DOHH2 (cell line): Measurements from ENCODE around the gene TXNDC2.

Experiments used
- EZH2phosphoT487 ChIP-seq: fragments of 200-600 bp; sonication (generic); IDR thresholded peaks from 2 replicates; pipeline ENCODE4 v1.6.1; 2017; ENCODE audit warnings: borderline replicate concordance, mild to moderate bottlenecking, antibody characterized with exemption, low read length, moderate library complexity, mixed read lengths
- TF ChIP-seq, protein P1 (sequence below): fragments of 200-600 bp; sonication (generic); IDR thresholded peaks from one replicate; pipeline ENCODE4 v1.5.1; 2014; ENCODE audit warnings: antibody characterized with exemption, mild to moderate bottlenecking, low read depth, low read length; ENCODE audit not compliant: poor library complexity, severe bottlenecking

GRCh38 chr18:9863282-9863681 is 22.5 kb upstream of the TXNDC2 start:
- TF ChIP-seq, protein P1, sequence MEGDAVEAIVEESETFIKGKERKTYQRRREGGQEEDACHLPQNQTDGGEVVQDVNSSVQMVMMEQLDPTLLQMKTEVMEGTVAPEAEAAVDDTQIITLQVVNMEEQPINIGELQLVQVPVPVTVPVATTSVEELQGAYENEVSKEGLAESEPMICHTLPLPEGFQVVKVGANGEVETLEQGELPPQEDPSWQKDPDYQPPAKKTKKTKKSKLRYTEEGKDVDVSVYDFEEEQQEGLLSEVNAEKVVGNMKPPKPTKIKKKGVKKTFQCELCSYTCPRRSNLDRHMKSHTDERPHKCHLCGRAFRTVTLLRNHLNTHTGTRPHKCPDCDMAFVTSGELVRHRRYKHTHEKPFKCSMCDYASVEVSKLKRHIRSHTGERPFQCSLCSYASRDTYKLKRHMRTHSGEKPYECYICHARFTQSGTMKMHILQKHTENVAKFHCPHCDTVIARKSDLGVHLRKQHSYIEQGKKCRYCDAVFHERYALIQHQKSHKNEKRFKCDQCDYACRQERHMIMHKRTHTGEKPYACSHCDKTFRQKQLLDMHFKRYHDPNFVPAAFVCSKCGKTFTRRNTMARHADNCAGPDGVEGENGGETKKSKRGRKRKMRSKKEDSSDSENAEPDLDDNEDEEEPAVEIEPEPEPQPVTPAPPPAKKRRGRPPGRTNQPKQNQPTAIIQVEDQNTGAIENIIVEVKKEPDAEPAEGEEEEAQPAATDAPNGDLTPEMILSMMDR, result no peak
- TF ChIP-seq EZH2phosphoT487, result no peak
